Glomerular visceral epithelial cell (primary cell): ENCODE measurements around the gene COL8A1.

ENCODE experiments used
- DNase-seq: peaks from one replicate; pipeline ENCODE4 v3.0.0-alpha.2; 2016; ENCODE audit errors: extremely low spot score

COL8A1 gene

GRCh38 chr3:99760031-99760430, 121.6 kb downstream of the COL8A1 start:
- DNase-seq, result no peak

- no peak for DNase-seq
These were observed 122.2 kb downstream of the COL8A1 start for GRCh38 chr3:99760629-99761028.

- no peak for DNase-seq
These were observed 123.2 kb downstream of the COL8A1 start for GRCh38 chr3:99761415-99762165.

DNA sequence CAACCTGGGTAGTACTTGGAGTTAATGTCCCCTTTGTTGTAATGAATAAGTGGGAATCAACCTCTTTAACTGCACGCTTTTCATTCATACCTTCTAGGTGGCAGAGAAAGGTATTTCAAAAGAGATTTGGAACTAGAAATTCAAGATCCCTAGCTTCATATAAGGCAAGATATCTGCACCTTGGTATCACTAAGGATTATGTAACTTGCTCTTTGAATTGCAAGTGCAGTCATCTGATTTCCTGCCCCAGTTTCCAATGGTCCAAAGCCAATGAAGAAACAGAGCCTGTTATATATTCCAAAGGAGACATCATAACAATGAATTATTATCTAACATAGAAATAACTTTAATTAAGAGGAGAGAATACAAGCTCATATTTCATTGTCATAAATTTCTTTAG, 124.5 kb downstream of the COL8A1 start:
- no peak for DNase-seq

GRCh38 chr3:99764377-99764776, 126.0 kb downstream of the COL8A1 start:
- DNase-seq, result no peak

- DNase-seq, result peak; percentile 41
These were observed 126.9 kb downstream of the COL8A1 start for GRCh38 chr3:99765042-99765942.

DNA sequence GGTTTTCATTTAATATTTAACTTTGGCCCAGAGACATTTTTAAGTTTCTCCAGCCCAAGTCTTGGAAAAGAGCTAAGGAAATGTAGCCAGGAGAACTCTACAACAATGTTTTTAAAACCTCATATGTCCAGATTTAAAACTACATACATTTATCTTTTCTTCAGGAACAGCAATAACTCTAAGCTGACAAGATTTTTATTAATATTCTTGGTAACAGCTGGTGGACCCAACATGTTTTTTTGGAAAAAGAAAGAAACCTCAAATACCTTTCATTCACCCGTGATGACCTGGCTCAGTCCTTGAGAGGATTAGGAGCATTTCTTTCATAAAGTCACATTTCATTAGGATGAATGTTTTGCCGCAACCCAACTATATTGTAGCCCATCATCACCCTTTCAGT, 128.9 kb downstream of the COL8A1 start:
- DNase-seq, result peak; percentile 65

GRCh38 chr3:99768126-99768525, 129.7 kb downstream of the COL8A1 start:
- DNase-seq, result no peak

GRCh38 chr3:99768808-99769501, 130.6 kb downstream of the COL8A1 start:
- no peak for DNase-seq

GRCh38 chr3:99772171-99772570, 133.8 kb downstream of the COL8A1 start:
- no peak for DNase-seq

DNA sequence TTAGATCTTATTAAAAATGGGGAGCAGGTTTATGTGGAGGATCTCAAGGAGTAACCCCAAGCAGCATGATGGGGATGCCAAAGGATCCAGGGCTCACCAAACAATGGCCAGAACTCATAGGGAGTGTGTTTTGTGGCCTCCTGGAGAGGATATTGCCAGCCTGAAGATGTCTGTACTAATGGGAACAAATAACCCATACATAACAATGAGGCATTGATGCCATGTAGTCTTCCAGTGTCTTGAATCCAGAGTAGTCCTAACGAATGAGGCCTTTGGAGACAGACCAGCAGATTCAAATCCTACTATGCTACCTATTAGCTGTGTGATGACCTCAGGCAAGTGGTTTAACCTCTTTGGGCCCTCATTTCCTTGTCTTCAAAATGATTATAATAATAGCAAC, 134.3 kb downstream of the COL8A1 start:
- no peak for DNase-seq

DNA sequence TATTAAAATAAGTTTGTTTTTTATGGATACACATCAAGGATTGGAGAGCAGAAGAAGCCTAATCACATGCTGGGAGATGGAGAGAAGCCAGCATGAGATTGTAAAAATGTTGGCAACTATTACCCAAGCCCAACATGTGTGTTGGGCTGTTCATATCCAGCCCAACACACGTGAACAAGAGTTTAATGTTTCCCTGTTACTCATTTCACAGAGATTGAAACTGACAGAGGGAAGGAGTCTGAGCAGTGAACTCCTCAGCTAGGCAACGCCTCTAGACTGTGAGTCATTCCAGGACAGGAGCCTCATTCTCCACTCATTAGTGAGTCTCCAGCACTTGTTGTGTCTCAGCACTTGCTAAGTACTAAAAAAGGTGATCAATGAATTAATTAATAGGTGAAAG, 136.1 kb downstream of the COL8A1 start:
- peak; percentile 69 for DNase-seq

- DNase-seq, result no peak
These were observed 138.3 kb downstream of the COL8A1 start for GRCh38 chr3:99776516-99777209.

DNA sequence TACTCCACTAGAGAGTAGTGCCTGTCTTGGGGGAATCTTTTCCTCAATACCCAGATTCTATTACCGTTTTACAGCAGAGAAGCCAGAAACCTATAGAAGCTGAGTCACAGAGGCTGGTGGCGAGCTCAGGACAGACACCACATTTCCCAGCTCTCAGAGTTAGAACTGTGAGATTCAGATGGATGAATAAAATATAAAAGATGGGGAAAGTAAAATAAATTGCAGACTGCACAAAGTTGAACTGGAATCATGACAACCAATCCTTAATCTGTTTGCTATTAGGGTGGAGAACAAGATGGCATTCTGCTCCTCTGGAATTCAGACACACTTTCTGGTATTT, 138.8 kb downstream of the COL8A1 start:
- DNase-seq, result no peak

DNA sequence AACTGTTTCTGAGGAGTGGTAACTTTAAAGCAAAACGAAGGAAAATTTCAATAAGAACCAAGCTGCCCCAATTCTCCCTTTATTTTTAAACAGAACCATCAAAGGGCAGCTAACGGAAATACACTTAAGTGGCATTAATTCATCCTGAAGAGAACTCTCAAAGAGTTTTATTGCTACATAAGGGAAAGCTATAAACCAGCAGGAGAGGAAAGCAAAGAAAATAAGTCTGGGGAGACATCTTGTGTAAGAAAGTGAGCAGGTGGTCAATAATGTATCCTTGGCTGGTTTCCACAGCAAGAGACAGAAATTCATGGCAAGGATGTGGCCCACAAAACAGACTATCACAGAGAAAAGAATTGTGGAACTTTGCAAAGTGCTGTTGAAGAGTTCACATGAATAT, 139.3 kb downstream of the COL8A1 start:
- no peak for DNase-seq

GRCh38 chr3:99780749-99781148, 142.4 kb downstream of the COL8A1 start:
- peak; percentile 77 for DNase-seq

DNA sequence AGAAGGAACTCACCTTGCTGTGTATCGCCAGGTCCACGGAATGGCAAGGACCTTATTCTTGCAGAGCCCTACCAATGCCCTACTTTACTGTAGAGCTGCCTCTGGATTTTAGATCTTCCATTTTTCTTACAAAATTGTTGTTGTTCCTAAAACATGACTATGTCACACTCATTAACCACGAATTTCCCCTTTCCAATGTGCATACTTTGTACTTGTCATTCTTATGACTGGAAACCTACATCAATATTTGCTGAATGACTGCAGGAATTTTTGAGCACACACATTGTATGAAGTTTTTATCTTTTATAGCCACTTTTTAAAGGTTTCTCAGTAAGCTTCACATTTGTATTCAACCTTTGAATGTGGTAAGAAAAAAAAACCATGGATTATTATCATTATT, 143.4 kb downstream of the COL8A1 start:
- DNase-seq, result no peak

GRCh38 chr3:99783011-99783573, 144.7 kb downstream of the COL8A1 start:
- DNase-seq, result peak; percentile 93

DNA sequence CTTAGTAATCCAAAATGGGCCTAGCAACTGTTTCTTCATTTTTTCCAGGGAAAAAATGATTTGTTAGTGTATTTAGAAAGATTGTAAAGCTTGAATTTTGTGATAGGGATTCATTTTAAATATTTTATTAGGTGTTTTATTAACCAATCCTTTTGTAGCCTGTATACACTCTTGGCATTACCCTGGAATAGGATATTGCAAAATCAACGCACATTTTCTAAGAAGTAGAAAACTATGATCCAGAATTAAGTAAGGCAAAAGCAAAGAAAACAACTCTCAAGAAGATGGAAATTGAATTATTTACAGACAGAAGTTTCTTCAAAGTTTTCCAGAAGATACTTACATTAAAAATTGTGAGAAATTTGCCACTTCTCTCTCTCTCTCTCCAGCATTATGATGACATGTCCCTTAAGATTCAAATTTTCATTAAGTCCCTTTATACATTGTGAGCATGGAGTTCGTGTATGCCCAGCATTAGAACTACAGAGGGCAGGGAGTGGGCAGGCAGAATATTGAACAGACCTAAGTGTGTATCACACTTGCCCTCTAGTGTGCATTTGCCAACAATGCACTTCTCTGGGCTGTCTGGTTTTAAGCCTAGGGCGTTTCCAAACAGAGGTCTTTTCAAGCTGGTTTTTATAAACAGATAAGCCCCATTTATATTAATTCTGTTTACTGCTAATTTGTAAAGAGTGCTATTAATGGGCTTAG, 150.8 kb downstream of the COL8A1 start:
- peak; percentile 77 for DNase-seq

GRCh38 chr3:99794485-99794884, 156.1 kb downstream of the COL8A1 start:
- no peak for DNase-seq

DNA sequence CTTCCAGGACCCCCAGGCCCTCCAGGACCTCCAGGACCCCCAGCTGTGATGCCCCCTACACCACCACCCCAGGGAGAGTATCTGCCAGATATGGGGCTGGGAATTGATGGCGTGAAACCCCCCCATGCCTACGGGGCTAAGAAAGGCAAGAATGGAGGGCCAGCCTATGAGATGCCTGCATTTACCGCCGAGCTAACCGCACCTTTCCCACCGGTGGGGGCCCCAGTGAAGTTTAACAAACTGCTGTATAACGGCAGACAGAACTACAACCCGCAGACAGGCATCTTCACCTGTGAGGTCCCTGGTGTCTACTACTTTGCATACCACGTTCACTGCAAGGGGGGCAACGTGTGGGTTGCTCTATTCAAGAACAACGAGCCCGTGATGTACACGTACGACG, 157.2 kb downstream of the COL8A1 start:
- no peak for DNase-seq
